Dermis microvascular lymphatic vessel endothelial cell (primary cell): ENCODE data around the gene VPS18. TPM values are rescaled to one million over a fixed set of nuclear protein-coding genes. Genes with fewer than 3 reads are reported as not detected.
A peak's percentile ranks its signal among the peaks of the same experiment; 100 is the strongest.

ENCODE experiments used
- DNase-seq, 2 donors: peaks; one replicate each; pipeline versions ENCODE4 v3.0.0 to v3.0.0-alpha.2; 2010; ENCODE audit warnings: low read depth in 2 of 2
- total RNA-seq: library from RNA; depleted of rRNA; stranded (reverse); fragments of >200 nt; gene quantifications from 2 replicates; pipeline ENCODE4 v1.2.1, GENCODE V29; 2014

VPS18 gene
- total RNA-seq, 1 donor from 2014 or later, result 33.9 TPM

GRCh38 chr15:40867199-40867598 is 27.1 kb upstream of the VPS18 start:
- DNase-seq, result no peak

- no peak for DNase-seq
Measured at GRCh38 chr15:40869686-40870085, 24.6 kb upstream of the VPS18 start.

DNA sequence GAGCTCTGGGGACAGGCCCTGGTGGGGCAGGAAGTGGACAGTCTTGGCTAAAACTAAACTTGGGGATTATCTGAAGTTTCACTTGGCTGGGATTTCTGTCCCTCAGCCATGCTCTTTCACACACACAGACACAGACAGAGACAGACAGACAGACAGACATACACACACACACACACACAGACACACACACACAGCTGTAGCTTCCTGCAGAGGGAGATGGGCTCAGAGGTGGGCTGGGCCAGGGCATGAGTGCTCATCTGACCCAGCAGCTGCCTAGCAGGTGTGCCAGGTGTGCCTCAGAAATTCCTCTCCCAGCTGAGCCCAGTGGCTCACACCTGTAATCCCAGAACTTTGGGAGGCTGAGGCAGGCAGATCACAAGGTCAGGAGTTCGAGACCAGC is 23.5 kb upstream of the VPS18 start:
- no peak for DNase-seq

DNA sequence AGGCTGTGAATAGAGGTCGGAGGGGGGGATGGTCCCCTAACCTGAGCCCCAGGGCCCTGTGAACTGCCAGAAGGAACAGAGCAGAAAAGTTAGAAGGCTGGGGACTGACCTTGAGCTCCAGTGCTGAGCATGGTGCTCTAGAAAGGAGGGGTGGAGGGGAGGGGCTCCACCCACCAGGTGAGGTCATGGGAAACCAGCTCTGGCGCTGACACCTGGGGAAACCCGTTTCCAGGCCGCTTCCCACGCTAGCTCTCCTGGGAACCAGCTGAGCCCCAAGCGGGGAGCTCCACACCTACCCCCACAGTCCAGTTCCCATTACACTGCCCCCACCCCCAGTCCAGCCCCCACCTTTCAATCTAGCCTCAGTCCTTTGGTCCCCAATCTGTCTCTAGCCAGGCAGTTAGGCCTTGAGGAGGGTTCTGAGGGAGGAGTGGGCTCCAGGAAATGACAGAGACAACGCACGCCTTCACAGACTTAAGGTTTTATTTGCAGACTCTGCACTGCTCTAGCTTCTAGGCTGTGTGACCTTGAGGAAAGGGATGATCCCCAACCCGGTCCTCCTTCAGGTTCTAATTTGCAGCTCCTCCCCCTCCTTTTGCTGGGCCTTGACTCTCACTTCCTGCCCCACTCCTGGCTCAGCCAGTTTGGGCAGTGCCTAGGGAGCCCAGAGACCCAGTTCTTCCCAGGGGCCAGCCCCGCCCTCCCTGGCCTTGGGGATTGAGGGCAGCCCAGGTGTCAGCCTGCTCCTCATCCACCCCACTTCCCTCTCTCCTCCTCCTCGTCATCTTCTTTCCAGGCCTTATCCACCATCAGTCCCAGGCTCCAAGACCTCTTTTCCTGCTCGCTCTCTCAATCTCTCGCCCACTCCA is 22.3 kb upstream of the VPS18 start:
- DNase-seq, result no peak

- DNase-seq, result no peak
Measured at GRCh38 chr15:40872791-40873693, 21.2 kb upstream of the VPS18 start.

DNA sequence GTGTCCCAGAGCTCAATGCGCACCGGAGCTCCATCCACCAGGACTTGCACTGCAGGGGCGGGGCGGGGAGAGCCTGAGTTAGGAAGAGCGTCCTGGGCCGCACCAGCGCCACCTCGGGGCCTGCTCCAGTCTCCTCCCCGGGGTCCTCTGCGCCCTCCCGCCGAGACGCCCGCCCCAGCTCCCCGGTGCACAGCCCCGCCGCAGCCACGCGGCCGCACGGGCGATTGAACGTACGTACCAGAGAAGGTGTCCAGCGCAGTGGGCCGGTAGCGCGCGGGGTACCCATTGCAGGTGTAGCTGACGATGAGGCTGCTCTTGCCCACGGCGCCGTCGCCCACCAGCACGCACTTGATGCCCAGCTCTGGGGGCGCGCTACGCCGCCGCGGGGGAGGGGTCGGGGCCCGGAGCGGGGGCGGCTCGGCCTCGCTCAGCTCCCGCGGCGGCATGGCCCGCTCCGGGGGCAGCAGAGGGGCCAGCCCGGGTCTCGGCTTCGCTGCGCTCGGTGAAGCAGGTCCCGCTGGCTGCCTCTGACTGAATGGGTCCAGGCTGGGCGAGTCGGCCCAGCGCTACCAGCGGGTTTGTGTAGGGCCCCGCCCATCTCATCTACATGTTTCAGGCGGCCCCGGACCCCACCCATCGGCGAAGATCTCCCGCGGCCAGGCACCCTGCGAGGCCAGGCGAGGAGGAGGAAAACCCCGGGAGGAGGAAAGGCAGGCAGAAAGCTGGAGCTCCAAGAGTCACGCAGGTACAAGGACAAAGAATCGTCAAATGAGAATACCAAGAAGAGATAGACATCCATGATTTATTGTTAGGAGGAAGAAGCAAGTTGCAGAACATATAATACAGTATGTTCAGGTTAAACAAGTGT is 20.3 kb upstream of the VPS18 start, which contains the start of gene RHOV:
TSS of gene RHOV (minus strand) at position 541 of the 868 bp plus-strand sequence. CDS start at position 446, 95 bp downstream.
- peak in 1 of 2 donors; percentile 48 for DNase-seq

- DNase-seq, result no peak
Measured at GRCh38 chr15:40875991-40876730, 18.1 kb upstream of the VPS18 start.

DNA sequence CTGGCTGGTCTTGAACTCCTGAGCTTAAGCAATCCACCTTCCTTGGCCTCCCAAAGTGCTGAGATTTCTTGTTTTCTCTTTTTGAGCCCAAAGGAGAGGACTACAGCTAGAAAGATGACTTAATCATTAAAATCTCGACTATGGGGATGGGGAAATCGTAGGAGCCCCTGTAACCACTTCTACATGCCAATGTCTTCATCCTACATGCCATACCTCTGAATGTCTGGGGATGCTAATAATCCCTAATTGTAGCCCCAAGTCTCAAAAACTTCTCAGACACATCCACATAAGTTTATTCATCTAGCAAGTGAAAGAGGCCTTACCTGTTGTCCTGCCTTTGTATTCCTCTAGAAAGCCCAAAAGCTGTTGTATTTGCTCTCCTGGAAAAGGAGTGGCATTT is 16.6 kb upstream of the VPS18 start:
- DNase-seq, result no peak

GRCh38 chr15:40878785-40879184 is 15.5 kb upstream of the VPS18 start:
- DNase-seq, result peak in 1 of 2 donors; percentile 29

DNA sequence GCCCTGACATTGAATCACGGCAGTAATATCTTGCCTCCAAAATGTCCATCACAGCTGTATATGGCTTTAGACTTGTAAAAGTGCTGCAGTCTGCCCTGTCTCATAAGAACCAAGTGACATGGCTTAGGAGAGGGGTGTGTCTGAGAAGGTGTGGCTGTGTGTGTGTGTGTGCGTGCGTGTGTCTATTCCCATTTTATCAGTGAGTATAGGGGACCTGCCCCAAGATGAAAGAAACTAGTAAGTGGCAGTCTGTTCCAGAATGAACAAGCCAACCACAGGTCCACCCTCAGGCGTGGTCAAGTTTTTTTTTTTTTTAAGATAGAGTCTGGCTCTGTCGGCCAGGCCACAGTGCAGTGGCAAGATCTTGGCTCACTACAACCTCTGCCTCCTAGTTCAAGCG is 14.6 kb upstream of the VPS18 start:
- DNase-seq, result no peak

DNA sequence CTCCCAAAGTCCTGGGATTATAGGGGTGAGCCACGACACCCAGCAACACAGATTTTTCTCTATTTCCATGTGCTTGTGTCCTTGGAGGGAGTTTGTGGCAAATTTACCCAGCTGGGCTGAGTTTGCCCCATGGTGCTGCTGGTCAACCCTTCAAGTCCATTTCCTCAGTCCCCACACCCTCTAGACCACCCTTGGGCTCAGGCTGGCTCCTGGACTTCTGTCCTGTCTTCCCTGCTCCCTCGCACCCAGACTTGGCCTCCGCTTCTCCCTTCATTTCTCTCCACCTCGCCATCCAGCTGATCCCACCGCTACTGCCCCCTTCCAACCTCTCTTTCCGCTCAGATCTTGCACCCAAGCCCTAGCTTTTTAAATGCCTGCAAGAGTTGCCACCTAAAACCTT is 12.9 kb upstream of the VPS18 start:
- no peak for DNase-seq

DNA sequence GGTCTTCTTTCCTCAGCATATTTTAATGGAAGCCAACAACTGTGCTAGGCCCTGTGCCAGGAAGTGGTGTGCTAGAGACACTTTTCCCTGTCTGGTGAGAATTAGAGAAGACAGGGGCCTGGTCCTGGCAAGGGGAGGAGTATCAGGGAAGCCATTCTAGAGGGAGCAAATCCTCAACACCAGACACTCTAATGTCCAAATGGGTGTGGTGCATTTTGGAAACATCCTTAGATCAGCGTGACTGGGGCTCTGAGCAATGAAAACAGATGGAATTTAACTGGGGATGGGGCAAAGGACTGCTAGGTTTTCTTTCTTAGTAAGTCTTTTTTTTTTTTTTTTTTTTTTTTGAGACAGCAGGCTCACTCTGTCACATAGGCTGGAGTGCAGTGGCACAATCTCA is 7.7 kb upstream of the VPS18 start:
- DNase-seq, result no peak

DNA sequence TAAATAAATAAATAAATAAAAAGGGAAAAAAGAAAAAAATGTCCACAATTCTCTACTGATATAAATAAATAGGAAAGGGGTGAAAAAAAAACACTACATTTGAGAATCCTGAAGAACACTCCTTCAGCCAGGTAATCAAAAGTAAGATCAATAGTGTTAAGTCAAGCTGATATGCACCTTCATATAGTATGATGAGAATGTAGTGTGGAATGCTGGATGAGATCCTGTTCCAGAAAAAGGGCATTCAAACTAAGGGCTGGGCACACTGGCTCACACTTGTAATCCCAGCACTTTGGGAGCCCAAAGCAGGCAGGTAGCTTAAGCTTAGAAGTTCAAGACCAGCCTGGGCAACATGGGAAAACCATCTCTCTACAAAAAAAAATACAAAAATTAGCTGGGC is 5.1 kb upstream of the VPS18 start:
- DNase-seq, result no peak

DNA sequence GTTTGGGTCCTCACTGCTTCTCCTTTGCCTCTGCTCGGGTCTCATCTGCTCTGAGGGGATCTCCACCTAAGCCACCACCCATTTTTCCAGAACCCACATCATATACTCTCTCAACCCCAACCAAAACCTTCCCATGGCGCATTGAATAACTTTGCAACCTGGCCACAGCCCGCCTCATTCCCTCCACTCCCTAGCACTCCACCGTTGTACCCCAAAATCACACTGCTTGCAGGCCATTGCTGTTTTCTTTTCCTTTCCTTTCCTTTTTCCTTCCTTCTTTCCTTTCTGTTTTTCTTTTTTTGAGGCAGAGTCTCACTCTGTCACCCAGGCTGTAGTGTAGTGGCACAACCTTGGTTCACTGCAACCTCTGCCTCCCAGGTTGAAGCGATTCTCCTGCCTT is 3.1 kb upstream of the VPS18 start:
- no peak for DNase-seq

DNA sequence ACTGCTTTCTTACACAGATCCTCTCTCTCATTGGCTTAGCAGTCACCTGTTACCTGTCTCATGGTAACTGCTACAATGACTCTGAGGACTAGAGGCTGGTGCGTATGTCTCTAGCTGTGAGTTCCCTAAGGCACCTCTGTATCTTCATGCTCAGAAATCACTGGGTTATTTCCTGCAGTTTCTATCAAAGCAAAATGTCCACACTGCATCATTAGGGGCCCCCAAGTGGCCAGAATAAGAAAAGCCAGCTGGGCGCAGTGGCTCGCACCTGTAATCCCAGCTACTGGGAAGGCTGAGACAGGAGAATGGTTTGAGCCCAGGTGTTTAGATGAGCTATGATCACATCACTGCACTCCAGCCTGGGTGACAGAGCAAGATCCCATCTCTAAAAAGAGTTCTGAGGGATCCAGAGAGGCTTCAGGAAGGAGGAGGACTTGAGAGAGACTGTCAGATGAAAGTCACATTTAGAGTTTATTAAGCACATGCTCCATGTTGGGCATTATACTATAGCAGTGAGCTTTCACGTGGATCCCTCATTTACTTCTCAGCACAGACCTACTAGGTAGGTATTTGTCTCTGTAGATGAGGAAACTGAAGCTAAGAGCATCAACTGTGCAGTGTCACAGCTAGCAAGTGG is 2.3 kb upstream of the VPS18 start:
- DNase-seq, result peak; percentile 18 to 61

GRCh38 chr15:40892447-40893012 is 1.7 kb upstream of the VPS18 start:
- no peak for DNase-seq

DNA sequence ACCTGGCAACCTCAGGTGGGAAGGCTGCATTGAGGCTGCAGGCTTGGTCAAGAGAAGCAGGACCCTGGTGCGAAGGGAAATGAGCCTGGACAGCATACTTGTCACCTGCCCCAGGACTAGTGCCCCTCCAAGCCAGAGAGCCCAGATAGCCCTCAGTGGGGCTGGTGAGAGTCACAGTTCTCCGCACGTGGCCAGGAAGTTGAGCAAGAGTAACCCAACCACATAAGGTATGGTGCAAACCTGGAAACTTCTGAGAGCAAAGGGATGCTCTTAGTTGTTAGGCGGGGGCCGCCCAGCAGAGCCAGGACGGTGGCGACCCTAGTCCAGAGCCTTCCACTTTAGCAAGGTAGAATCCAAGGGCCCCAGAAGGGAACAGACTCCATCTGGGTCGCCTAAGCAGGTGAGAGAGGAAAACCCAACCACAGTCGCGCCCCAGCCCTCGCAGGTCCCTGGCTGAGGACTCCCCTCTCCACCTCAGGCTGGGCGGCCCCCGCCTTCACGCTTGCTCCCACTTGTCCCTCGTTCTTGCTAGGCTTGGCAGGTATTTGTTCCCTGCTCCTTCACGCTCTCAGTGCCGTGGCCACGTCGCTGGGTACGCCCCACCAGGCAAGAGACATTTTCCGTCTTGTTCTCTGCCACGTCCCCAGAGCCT is 1.1 kb upstream of the VPS18 start:
- no peak for DNase-seq

DNA sequence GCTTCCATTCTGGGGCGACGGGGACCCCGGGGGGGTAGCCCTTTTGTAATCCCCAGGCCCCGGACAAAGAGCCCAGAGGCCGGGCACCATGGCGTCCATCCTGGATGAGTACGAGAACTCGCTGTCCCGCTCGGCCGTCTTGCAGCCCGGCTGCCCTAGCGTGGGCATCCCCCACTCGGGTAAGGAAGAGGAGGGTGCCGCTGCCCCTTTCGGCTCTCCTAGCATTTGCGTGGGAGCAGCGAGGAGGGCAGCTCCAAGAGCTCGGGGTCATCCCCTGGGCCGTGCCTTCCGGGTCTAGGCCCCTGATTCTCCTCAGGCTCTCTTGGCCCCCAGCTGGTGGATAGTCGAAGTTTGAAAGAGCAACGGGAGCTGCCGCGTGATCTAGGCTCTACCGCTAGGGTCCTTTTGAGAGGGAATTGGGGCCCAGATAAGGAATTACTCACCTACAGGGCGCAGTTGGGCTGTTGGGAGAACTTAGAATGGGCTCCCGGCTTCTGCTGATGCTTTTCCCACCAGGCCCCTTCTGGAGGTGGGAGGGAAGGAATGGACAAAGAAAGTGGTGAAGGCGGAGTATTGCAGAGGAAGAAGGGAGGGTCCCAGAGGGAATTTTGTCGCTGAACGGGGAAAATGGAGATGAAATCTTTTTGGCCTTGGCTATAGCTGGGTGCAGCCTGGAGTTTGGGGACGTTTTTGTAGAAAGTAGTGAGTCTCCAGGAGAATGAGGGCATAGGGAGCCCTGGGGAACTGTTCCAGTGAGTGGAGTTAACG is 615 bp downstream of the VPS18 start:
- peak; percentile 46 to 80 for DNase-seq
